HCT116 (cell line): ENCODE measurements around the gene PHLDB3. TPM values are rescaled to one million over a fixed set of nuclear protein-coding genes. Genes with fewer than 3 reads are reported as not detected.

ENCODE experiments used
- ATAC-seq: fragments of 200-7000 bp; cut with Tn5 transposase; 2 replicates; pipeline ENCODE4 v1.9.1; 2020; ENCODE audit warnings: mild to moderate bottlenecking, moderate library complexity
- BruUV-seq: library from RNA; stranded (reverse); fragments of 400-500 nt; replicated peaks from 2 replicates; lab custom pipeline; 2021; lab: Mats Ljungman, UMichigan
- CTCF ChIA-PET: fragments of 300-600 bp; sonication (Branson Sonifier 250); formaldehyde crosslinking; loops from one replicate; lab custom pipeline; 2021; ENCODE audit warnings: antibody characterized with exemption; lab: Charles Lee
- POLR2A ChIA-PET: fragments of 300-600, 350-600 bp; sonication (Branson Sonifier 250); formaldehyde crosslinking; loops from one replicate; lab custom pipeline; 2021; ENCODE audit warnings: antibody characterized with exemption; lab: Charles Lee
- RAD21 ChIA-PET, 2 experiments: fragments of 300-600 bp; sonication (Branson Sonifier 250); formaldehyde crosslinking; loops; one replicate each; lab custom pipeline; 2023; ENCODE audit warnings: low total read pairs in 2 of 2; ENCODE audit not compliant: uncharacterized antibody in 2 of 2, unreplicated experiment in 2 of 2, low non-redundant PET in 1 of 2; lab: Charles Lee
- DNase-seq: peaks from one replicate; pipeline ENCODE4 v3.0.0-alpha.2; 2010; ENCODE audit warnings: low read depth, low spot score
- H2AFZ ChIP-seq: fragments of 200-600 bp; shearing (Covaris generic), sonication (generic); 2 replicates; pipeline ENCODE4 v1.6.1; 2017; ENCODE audit warnings: low read depth, mixed run types, mixed read lengths, antibody characterized with exemption, low read length; ENCODE audit not compliant: poor library complexity, severe bottlenecking
- H3K27ac ChIP-seq: 2 replicates; pipeline ENCODE4 v1.5.1; 2012; ENCODE audit warnings: low read depth, low read length
- H3K27me3 ChIP-seq: fragments of 200-600 bp; sonication (generic); 2 replicates; pipeline ENCODE4 v1.6.1; 2016; ENCODE audit warnings: mixed run types, low read length, mixed read lengths; ENCODE audit not compliant: insufficient read depth
- H3K36me3 ChIP-seq, 2 experiments: fragments of 200-500 bp in 1 of 2; fragments of 200-600 bp in 1 of 2; sonication (Bioruptor generic) in 1 of 2; sonication (generic) in 1 of 2; 2 replicates each; pipeline versions ENCODE4 v1.5.1 to v1.6.1; 2014 to 2016; ENCODE audit warnings: low read length in 2 of 2, inconsistent platforms in 1 of 2, mixed read lengths in 1 of 2, mixed run types in 1 of 2; ENCODE audit not compliant: insufficient read depth in 2 of 2, control insufficient read depth in 1 of 2
- H3K4me1 ChIP-seq, 2 experiments: fragments of 200-600 bp in 1 of 2; sonication (generic) in 1 of 2; 2 replicates each; pipeline versions ENCODE4 v1.5.1 to v1.6.1; 2012 to 2017; ENCODE audit warnings: low read length in 2 of 2, inconsistent platforms in 1 of 2, mild to moderate bottlenecking in 1 of 2, mixed read lengths in 1 of 2, mixed run types in 1 of 2, moderate library complexity in 1 of 2; ENCODE audit not compliant: insufficient read depth in 2 of 2, control insufficient read depth in 1 of 2
- H3K4me2 ChIP-seq: fragments of 200-600 bp; sonication (generic); 2 replicates; pipeline ENCODE4 v1.6.1; 2017; ENCODE audit warnings: mixed run types, low read length, mixed read lengths
- H3K4me3 ChIP-seq, 2 experiments: fragments of 200-600 bp in 1 of 2; sonication (generic) in 1 of 2; replicated peaks in 1 of 2; 2 replicates each; pipeline ENCODE4 v1.5.1; 2011 to 2016; ENCODE audit warnings: low read length in 2 of 2, control low read depth in 1 of 2, low read depth in 1 of 2, mild to moderate bottlenecking in 1 of 2, mixed read lengths in 1 of 2, mixed run types in 1 of 2
- H3K79me2 ChIP-seq: fragments of 200-600 bp; sonication (generic); 2 replicates; pipeline ENCODE4 v1.6.1; 2017; ENCODE audit warnings: mild to moderate bottlenecking, mixed run types, low read length, moderate library complexity, mixed read lengths; ENCODE audit not compliant: insufficient read depth
- H3K9ac ChIP-seq: fragments of 200-600 bp; sonication (generic); 2 replicates; pipeline ENCODE4 v1.6.1; 2016; ENCODE audit warnings: low read length, mixed read lengths
- H3K9me2 ChIP-seq: fragments of 200-600 bp; sonication (generic), shearing (Covaris generic); 2 replicates; pipeline ENCODE4 v1.6.1; 2017; ENCODE audit warnings: mixed run types, mild to moderate bottlenecking, moderate library complexity; ENCODE audit not compliant: insufficient read depth
- H3K9me3 ChIP-seq, 2 experiments: fragments of 200-500 bp in 1 of 2; fragments of 200-600 bp in 1 of 2; sonication (Bioruptor generic) in 1 of 2; sonication (generic) in 1 of 2; 2 replicates each; pipeline ENCODE4 v1.6.1; 2014 to 2017; ENCODE audit warnings: low read length in 2 of 2, mixed read lengths in 2 of 2, inconsistent platforms in 1 of 2, low read depth in 1 of 2, mild to moderate bottlenecking in 1 of 2, mixed run types in 1 of 2, moderate library complexity in 1 of 2; ENCODE audit not compliant: control insufficient read depth in 1 of 2, insufficient read depth in 1 of 2
- H4K20me1 ChIP-seq: fragments of 200-600 bp; sonication (generic), shearing (Covaris generic); 2 replicates; pipeline ENCODE4 v1.6.1; 2017; ENCODE audit warnings: mixed run types, mild to moderate bottlenecking, moderate library complexity; ENCODE audit not compliant: insufficient read depth
- ATF3 ChIP-seq: IDR thresholded peaks from 2 replicates; pipeline ENCODE4 v1.6.1; 2012
- CBX3 ChIP-seq: IDR thresholded peaks from 2 replicates; pipeline ENCODE4 v1.6.1; 2012; ENCODE audit warnings: low read depth
- CEBPB ChIP-seq: IDR thresholded peaks from 2 replicates; pipeline ENCODE4 v1.6.1; 2012; ENCODE audit warnings: low read depth
- EGR1 ChIP-seq: IDR thresholded peaks from 2 replicates; pipeline ENCODE4 v1.6.1; 2012; ENCODE audit warnings: low read depth
- EZH2 ChIP-seq: fragments of 200-600 bp; sonication (generic); IDR thresholded peaks from 2 replicates; pipeline ENCODE4 v1.6.1; 2017; ENCODE audit warnings: antibody characterized with exemption, mixed run types
- EZH2phosphoT487 ChIP-seq: fragments of 200-600 bp; IDR thresholded peaks from 2 replicates; pipeline ENCODE4 v1.6.1; 2018; ENCODE audit warnings: antibody characterized with exemption, borderline replicate concordance
- JUND ChIP-seq: IDR thresholded peaks from 2 replicates; pipeline ENCODE4 v1.6.1; 2012
- MAX ChIP-seq: IDR thresholded peaks from 2 replicates; pipeline ENCODE4 v1.6.1; 2012
- POLR2A ChIP-seq: IDR thresholded peaks from 2 replicates; pipeline ENCODE4 v1.7.0; 2011; ENCODE audit warnings: borderline replicate concordance; ENCODE audit not compliant: insufficient read depth, insufficient read length; ENCODE audit errors: extremely low read depth
- POLR2AphosphoS5 ChIP-seq: IDR thresholded peaks from 2 replicates; pipeline ENCODE4 v1.6.1; 2011; ENCODE audit warnings: mild to moderate bottlenecking, low read depth, low read length, moderate library complexity
- RAD21 ChIP-seq: IDR thresholded peaks from 2 replicates; pipeline ENCODE4 v1.6.1; 2012; ENCODE audit warnings: low read depth, mild to moderate bottlenecking
- REST ChIP-seq: IDR thresholded peaks from 2 replicates; pipeline ENCODE4 v1.6.1; 2012; ENCODE audit warnings: low read depth
- SIN3A ChIP-seq: IDR thresholded peaks from 2 replicates; pipeline ENCODE4 v1.6.1; 2012; ENCODE audit warnings: low read depth
- SP1 ChIP-seq: IDR thresholded peaks from 2 replicates; pipeline ENCODE4 v1.6.1; 2012; ENCODE audit warnings: low read depth
- SRF ChIP-seq: IDR thresholded peaks from 2 replicates; pipeline ENCODE4 v1.6.1; 2012; ENCODE audit warnings: low read depth
- TCF7L2 ChIP-seq: IDR thresholded peaks from 2 replicates; pipeline ENCODE4 v1.7.0; 2011; ENCODE audit warnings: borderline replicate concordance, inconsistent platforms; ENCODE audit not compliant: insufficient read depth, insufficient read length; ENCODE audit errors: extremely low read depth
- YY1 ChIP-seq: IDR thresholded peaks from 2 replicates; pipeline ENCODE4 v1.6.1; 2011; ENCODE audit warnings: low read length, low read depth, moderate library complexity, mild to moderate bottlenecking; ENCODE audit not compliant: insufficient replicate concordance; ENCODE audit errors: extremely low read depth
- ZFX ChIP-seq: fragments of 450-650 bp; IDR thresholded peaks from 2 replicates; pipeline ENCODE4 v1.6.1; 2017
- intact Hi-C: fragments of 100-400 bp; cut with micrococcal nuclease; formaldehyde crosslinking; loops from 2 replicates; pipeline ENCODE4 v1.10.0; 2022
- total RNA-seq: library from RNA; stranded (reverse); gene quantifications from one replicate; pipeline ENCODE4 v1.2.1, GENCODE V29; 2021; ENCODE audit not compliant: unreplicated experiment
- TF ChIP-seq, protein P1 (sequence below), 3 experiments: fragments of 200-600 bp in 1 of 3; sonication (generic) in 1 of 3; IDR thresholded peaks in 2 of 3; conservative IDR thresholded peaks in 1 of 3; 2 replicates each; pipeline ENCODE4 v1.5.1; 2012 to 2017; ENCODE audit warnings: low read depth in 2 of 3, low read length in 2 of 3, antibody characterized with exemption in 1 of 3, borderline replicate concordance in 1 of 3, control low read depth in 1 of 3, mild to moderate bottlenecking in 1 of 3, mixed read lengths in 1 of 3, mixed run types in 1 of 3, moderate library complexity in 1 of 3; ENCODE audit not compliant: insufficient read depth in 1 of 3

PHLDB3 gene
- total RNA-seq, 1 experiment from 2014 or later = 15.5 TPM

GRCh38 chr19:43447655-43448054, 56.9 kb downstream of the PHLDB3 start:
- Histone ChIP-seq H2AFZ (peak overlapping the region; percentile 85), H3K4me2 (no peak overlapping the region), H3K4me1 (peaks cover 0 to 3% of the 10 kb centered on the region in 2 experiments; a peak in 1 of 4 replicates), H3K9ac (no peak overlapping the region), H3K9me2 (no peaks in the 10 kb centered on the region), H3K36me3 (no peaks in the 10 kb centered on the region), H3K79me2 (no peaks in the 10 kb centered on the region), H3K27ac (no peak overlapping the region), H3K4me3 (no peak overlapping the region), H3K9me3 (peaks cover 0 to 5% of the 10 kb centered on the region in 2 experiments; a peak in 1 of 4 replicates), H3K27me3 (no peaks in the 10 kb centered on the region), H4K20me1 (no peaks in the 10 kb centered on the region)
- RAD21 ChIA-PET = interaction anchor here (0.7 to 2.6 kb wide), 7 partner anchors 56 to 77 kb away, joined by 3 to 32 read pairs (median 4); partner anchors contain the start of gene PHLDB3 (in 1 of the 2)
- no peak for DNase-seq
- CTCF ChIA-PET = interaction anchor here (0.6 to 5.2 kb wide), 25 partner anchors 7 to 362 kb away, joined by 3 to 225 read pairs (median 7); partner anchors contain the start of genes IRGQ, LYPD3, PHLDB3 and ZNF575
- POLR2A ChIA-PET = interaction anchor here (0.8 to 1.0 kb wide), 2 partner anchors 16 to 72 kb away, joined by 3 to 9 read pairs; no protein-coding TSS in a partner anchor
- intact Hi-C loops = loop anchor here (1.0 kb wide), 1 partner anchor 72 kb away; no protein-coding TSS in a partner anchor
- TF ChIP-seq REST (no peak), YY1 (no peak), MAX (no peak), JUND (no peak), TCF7L2 (no peak), SP1 (no peak), EGR1 (no peak), POLR2A (no peak), RAD21 (no peak), CEBPB (no peak), POLR2AphosphoS5 (no peak), EZH2 (no peak), CBX3 (no peak), ZFX (no peak), SRF (no peak), EZH2phosphoT487 (no peak), ATF3 (no peak), SIN3A (no peak)
- TF ChIP-seq, protein P1, sequence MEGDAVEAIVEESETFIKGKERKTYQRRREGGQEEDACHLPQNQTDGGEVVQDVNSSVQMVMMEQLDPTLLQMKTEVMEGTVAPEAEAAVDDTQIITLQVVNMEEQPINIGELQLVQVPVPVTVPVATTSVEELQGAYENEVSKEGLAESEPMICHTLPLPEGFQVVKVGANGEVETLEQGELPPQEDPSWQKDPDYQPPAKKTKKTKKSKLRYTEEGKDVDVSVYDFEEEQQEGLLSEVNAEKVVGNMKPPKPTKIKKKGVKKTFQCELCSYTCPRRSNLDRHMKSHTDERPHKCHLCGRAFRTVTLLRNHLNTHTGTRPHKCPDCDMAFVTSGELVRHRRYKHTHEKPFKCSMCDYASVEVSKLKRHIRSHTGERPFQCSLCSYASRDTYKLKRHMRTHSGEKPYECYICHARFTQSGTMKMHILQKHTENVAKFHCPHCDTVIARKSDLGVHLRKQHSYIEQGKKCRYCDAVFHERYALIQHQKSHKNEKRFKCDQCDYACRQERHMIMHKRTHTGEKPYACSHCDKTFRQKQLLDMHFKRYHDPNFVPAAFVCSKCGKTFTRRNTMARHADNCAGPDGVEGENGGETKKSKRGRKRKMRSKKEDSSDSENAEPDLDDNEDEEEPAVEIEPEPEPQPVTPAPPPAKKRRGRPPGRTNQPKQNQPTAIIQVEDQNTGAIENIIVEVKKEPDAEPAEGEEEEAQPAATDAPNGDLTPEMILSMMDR (IDR thresholded peaks at IDR 0.05 in 2 of 3, conservative IDR thresholded peaks at IDR 0.05 in 1 of 3; ENCODE audit: borderline replicate concordance in 1 of 3, insufficient read depth in 1 of 3, low read depth in 2 of 3, low read length in 2 of 3) = no peak
- BruUV-seq = no TSS peak
- ATAC-seq = 0 out of 2 replicates have a peak, but pooled peaks have one; percentile 14
